NK-92 treated with Interleukin-12 subunit alpha and Interleukin-12 subunit beta, amount 100 ng/mL, for 24 hours (cell line): ENCODE results near the gene MEGF10.

Experiments
- DNase-seq: peaks from one replicate; lab custom pipeline; 2025; lab: John Stamatoyannopoulos, UW

The MEGF10 gene

DNA sequence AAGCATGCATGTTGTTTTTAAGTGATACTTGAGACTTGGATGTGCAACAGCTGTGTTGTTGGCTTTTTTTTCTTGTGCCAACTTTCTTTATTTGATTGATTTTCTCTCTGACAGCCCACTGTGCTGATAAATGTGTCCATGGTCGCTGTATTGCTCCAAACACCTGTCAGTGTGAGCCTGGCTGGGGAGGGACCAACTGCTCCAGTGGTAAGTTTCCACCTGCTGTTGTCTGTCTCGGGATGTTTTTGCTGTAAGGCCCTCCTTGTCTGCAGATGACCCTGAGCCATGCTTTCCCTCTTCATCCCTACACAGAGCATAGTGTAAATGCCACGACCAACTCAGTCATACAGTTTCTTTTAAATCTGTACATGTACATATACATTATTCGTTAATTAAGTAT is 79.2 kb downstream of the MEGF10 start:
- DNase-seq = no peak

DNA sequence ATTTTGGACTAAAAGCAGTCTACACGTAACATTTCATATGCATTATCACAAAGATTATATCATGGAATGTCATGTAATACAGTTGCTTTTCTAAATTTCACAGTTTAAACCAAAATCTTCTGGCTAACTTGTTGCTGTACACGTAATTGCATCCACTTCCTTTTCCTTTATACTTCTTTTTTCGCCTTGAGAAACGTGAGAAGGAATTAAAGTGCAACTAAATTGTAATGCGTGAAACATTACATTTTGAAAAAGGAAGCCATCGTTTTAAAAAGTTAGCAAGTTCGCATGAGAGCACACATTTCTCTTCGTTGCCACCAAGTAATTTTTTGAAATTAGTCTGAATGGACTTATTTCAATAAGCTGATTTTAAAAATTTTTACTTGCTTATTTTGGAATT is 80.0 kb downstream of the MEGF10 start:
- no peak for DNase-seq

DNA sequence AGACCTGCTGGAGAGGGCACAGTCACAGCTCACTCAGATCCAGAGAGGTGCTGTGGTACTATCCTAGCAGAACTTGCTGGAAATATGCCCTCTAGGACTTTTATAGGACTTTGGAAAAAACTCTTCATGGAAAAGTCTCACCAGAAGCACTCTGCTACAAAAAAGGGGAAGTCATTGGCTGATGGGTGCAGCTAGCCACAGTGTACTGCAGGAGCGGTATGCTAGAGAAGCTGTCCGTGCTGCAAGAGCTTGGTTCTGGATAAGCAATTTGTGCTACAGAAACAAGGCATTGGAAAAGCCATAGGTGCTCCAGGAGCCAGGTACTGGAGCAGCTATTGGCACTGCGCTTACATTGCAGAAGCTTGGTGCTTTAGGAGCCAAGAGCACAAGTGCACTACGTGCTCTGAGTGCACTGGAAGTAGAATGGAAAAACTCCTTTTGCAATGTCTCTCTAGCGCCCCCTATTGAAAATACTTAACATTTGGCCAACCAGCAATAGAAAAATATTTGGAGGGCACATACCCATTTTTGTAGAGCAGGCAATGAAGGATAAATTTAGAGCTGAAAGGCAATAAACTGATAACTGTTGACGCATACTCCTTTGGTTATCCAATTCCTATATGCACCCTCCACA is 83.4 kb downstream of the MEGF10 start:
- no peak for DNase-seq

DNA sequence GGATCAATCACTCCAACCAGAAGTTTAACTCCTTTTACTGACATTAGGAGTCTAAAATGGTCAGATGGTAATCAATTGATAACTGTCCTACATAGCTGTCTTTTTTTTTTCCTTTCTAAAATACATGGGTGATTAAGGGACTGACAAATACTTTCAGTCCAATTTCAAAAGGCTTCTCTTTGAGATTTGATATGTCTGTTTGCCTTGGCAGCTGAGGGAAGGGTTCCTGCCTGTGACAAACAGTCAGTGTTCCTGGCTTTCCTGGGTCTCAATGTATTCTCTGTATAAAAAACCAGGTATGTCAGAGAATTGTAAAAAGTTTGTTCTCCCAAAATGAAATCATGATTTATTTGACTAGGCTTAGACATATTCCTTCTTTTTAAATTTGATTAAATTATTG is 84.5 kb downstream of the MEGF10 start:
- no peak for DNase-seq

DNA sequence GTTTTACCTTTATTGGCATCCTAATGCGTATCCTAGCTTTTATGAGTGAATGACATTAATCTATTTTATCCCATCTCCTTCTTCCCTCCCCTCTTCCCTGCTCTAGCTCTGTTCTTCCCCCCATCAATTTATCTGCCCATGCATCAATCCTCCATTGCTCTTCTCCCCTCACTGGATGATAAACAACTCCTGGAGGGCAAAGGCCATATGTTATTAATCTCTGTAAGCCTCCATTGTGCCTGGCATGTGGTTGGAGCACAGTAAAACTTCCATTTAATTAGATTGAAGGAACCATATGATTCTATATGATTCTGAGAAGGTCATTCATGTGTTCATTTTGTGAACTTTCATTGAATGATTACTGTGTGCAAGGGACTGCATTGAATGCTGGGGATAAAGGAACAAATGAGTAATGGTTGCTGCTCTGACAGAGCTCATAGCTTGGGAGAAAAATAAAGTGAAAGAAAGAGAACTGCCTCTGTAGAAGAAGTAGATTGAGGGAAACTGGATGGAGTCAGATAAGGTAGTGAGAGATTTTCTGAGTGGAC is 85.0 kb downstream of the MEGF10 start:
- DNase-seq = no peak

DNA sequence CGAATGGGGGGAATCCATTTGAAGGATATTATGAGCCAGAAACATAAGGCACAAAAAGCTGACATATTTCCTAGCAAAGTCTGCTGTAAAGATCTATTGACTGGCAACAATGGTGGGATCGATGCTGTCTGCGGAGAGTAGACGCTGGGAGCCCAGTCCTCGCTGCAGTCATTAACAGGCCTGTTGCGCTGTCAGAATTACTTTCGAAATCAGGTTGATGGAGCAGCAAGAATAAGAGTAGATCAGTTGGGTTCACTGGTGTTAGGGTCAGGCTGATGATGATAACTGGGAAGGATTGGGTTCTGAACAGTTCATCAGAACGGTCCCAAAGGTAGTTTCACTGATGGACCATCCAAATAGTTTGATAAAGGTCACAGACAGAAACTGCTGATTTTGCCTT is 87.1 kb downstream of the MEGF10 start:
- DNase-seq = no peak

DNA sequence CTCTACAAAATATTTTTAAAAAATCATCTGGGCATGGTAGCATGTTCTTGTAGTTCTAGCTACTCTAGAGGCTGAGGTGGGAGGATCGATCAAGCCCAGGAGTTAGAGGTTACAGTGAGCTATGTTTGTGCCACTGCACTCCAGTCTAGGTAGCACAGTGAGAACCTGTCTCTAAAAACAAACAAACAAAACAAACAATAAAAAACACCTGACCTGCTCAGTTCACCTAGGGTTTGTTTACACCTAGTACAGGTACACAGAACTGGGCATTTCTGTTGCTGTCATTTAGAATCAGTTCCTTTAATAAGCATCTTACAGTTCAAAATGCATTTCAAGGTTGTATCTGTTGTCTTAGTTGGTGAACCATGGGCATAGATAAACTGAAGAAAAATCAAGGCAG is 95.3 kb downstream of the MEGF10 start:
- no peak for DNase-seq

DNA sequence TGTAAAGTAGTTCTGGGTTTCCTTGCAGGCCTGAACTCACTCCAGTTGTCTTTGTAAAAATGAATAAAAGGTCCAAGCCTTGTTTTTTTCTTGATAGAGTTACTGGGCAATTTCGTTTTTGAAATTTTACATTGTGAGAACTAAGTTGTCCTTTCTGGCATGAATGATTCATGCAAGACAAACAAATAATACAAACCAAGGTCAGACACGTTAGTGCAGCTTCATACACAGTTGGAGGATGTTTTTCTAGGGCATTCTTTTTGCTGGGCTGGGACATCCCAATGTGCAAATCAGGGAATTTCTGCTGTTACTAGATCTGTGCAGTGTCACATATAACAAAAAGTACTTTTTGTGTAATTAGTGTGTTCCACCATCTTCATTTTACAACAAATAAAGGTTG is 96.0 kb downstream of the MEGF10 start:
- DNase-seq = no peak

DNA sequence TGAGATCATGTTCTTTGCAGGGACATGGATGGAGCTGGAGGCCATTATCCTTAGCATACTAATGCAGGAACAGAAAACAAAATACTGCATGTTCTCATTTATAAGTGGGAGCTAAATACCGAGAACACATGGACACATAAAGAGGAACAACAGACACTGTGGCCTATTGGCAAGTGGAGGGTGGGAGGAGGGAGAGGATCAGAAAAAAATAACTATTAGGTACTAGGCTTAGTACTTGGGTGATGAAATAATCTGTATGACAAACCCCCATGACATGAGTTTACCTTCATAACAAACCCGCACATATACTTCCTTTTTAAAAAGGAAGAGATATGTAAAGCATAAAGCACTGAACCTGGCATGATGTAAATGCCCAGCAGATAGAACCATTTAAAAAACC is 99.0 kb downstream of the MEGF10 start:
- no peak for DNase-seq

DNA sequence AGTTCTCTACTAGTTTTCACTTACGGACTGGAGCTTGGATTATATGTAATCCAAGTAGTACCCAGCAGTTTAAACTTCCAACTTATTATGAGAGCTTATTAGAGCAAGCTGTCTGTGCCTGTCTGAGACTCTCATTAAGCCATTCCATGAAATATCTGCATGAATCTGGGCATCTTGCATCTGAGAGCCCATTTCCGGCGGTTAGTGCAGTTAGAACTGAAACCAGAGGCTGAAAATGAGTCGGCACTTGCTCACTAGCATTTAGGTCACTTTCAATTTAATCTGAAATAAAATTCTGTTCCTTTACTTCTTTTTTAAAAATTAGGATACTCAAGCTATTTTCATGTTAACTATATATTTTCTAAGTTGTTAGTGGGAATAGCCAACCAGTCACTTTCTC is 102.2 kb downstream of the MEGF10 start:
- DNase-seq = no peak

DNA sequence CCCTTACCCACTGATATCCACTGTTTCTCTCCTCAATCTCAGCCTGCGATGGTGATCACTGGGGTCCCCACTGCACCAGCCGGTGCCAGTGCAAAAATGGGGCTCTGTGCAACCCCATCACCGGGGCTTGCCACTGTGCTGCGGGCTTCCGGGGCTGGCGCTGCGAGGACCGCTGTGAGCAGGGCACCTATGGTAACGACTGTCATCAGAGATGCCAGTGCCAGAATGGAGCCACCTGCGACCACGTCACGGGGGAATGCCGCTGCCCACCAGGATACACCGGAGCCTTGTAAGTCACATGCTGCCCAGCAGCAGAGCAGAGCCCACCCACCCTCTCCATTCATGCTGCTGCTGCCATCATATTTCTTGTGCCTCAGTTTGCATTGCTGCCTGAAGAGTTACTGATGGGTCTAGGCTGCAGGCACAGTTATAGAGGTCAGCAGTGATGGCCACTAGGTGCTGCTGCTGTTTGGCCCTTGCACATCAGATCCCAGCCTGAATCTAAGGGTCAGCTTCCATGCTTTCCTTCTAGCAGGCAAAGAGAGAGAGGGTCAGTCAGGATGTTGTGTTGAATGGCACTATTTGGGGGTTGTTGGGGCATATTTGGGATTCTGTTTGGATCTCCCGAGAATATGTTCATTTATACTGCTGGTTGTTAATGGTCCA is 106.0 kb downstream of the MEGF10 start:
- no peak for DNase-seq

DNA sequence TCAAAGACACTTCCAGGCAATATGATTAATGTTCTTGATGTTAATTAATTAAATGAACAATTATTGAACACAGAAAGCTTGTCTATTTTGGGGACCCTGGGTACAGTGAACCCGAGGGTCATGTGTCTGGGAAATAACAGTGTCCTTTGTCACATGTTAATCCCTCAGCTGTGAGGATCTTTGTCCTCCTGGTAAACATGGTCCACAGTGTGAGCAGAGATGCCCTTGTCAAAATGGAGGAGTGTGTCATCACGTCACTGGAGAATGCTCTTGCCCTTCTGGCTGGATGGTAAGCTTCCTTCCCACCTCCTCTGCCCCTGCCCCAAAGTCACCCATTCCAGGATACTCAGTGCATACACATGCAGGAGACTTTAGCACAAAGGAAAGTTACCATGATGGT is 107.9 kb downstream of the MEGF10 start:
- no peak for DNase-seq

DNA sequence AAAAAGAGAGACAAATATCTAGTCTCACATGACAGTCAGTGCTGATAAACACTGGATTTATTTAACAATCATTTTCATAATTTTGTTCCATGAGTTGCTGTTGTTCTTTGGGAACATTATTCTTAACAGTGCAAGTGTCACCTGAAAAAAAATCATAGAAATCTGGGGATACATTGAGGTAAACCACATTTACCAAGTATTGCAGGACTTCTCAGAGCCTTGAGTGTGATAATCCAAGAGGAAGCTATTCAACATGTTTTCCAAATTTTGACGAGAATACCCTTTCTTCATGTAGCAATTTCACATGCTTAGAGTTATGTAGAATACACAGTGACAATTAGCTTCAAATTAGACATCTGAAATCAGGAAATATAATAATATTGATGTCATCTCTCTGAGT is 108.5 kb downstream of the MEGF10 start:
- DNase-seq = no peak

DNA sequence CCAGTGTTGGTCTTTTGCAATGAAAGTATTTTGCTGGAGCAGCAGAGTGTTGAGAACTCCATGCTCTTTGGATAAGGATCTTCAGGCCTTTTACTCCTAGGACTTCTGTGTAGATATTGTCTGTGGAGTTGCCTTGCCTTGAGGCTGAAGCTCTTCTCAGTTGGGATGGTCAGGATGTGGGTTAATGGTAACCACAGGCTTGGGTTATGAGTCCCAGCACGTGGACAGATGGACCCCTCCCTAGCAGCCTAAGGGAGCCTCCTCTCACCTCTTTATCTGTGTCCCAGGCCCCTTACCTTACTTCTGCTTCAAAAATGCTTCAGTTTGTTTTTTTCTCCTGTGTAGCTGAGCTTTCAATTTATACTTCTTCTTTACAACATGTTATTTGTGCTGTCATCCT is 109.9 kb downstream of the MEGF10 start:
- no peak for DNase-seq

DNA sequence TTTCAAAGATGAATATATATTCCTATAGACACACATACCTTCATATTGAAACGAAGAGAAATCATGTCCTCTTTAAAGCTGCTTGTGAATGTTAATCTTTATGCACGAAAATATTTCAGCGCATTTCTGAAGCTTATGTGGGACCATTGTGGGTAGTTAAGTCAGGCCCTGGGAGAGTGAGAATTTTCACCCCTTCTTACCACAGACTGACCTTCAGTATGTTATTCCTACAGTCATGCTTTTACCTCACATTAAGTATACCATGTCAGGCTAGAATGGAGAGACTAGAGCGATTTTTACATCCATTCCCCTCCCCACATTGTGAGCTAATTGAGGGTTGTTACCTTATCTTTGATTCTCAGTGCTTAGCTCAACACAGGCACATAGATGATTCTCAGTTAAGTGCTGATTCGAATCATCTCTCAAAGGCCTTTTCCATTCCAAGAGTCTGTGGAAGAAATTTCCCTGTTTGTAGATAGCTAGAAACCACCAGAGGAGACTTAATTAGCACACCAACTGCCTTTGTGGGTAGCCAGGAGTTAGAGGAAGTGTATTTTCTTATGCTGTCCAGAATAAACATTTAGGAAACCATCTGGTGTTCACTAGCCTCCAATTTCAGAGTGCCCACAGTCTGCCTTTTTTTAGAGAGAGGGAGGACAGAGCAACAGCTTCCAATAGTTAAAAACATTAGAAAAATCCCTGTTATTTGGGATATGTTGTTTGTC is 110.5 kb downstream of the MEGF10 start:
- no peak for DNase-seq

DNA sequence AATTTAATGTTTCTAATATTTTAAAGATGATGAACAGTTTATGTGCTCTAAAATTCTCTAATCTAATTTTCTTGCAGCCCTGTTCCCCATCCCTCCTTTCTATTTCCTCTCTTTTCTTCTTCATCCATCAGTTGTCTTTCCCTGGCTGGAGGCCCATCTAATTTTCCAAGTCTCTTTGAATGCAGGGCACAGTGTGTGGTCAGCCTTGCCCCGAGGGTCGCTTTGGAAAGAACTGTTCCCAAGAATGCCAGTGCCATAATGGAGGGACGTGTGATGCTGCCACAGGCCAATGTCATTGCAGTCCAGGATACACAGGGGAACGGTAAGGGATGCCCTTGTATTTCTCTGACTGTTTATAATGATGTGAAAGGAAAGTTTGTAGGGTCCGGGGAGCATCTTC is 111.8 kb downstream of the MEGF10 start:
- DNase-seq = no peak

DNA sequence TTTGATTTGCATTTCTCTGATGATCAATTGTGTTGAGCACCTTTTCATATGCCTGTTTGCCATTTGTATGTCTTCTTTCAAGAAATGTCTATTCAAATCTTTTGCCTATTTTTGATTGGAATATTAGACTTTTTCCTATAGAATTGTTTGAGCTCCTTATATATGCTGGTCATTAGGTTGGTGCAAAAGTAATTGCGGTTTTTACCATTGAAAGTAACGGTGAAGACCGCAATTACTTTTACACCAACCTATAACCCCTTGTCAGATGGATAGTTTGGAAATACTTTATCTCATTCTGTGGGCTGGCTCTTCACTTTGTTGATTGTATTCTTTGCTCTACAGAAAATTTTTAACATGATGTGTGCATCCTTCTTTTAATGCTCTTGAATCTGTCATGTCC is 113.6 kb downstream of the MEGF10 start:
- no peak for DNase-seq

DNA sequence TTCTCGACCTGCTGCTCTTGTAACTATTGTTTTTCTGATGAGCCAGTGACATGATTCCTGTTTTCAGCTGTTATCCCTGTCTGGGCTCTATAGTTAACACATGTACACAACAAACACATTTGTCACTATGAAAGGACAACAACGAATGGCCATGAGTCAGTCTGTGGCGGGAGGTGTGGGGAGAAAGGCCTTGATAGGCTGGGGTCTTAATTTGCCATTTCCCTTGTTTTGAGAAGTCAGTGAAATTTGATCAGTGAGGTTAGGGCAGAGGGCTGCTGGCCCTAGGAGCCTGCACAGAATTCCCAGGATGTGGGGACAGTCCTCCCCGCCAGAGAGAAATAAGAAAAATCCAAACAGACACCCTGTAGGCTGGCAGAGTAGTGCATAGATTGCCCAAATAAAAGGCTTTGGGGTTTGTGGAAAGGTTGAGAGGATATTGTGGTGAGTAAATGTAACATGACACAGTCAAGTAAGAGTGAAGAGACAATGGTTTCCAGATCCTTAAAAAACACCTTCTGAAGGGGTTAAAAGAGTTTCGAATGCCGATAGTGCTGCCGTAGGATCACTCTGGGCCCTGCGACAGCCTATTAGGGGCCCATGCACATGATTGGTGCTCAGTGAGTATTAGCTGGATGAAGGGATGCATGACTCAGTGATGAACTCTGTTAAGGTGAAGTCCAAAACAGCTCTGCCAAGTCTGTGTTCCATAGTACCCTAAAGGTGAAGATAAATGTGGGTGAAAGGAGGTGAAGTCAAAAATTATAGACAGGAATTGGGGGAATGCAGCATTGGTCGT is 115.9 kb downstream of the MEGF10 start:
- DNase-seq = no peak

DNA sequence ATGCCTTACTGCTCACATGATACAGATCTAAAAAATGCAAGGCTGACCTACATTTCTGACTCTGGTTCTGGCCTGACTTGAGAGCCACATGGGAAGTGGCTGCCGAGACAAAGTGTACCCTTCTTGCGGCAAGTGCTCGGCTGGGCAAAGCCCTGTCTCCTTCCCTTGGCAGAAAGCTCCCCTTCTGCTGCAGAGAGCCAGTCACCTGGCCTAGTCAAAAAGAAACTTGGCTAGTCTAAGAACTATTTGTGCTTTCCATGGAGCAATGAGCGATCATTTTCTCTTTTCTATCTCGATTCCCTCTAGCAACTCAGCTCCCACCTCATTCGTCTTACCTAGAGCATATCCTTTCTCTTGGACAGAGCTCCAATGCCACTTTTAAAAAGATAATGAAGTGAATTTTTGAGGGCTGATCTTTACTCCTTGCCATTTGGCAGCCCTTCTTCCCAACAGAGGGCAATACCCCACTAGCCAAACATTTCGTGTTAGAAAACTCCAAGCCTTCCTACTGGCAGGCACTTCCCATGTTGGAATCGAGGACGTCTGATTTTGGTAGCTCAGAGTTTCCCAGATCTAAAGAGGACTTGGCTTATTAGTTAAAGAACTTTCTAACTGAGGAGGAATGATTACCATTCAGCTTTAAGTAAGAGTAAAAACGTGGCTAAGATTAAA is 118.8 kb downstream of the MEGF10 start:
- DNase-seq = no peak

DNA sequence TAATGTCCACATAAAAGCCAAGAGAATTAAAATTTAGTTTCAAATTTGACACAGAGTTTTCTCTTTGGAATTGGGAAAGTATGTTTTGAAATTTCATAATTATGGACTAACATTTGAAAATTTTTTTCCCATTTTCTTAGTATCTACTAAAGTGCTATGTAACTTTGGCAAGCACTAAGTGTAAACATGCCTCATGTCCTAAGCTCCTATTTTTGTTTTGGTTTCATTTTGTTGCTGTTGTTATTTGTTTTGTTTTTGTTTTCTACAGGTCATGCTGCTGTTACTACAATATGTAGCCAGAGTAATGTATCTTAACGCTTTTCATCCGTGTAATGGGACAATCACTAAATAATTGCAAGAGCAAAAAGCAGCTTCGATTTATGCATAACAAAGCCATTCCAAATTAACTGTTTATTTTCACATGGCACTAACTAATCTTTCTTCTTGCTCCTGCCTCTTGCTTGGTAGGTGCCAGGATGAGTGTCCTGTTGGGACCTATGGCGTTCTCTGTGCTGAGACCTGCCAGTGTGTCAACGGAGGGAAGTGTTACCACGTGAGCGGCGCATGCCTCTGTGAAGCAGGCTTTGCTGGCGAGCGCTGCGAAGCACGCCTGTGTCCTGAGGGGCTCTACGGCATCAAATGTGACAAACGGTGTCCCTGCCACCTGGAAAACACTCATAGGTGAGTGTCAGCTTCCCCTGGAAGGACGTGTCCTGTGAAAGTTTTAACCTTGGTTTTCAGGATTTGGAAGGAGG is 119.5 kb downstream of the MEGF10 start:
- no peak for DNase-seq

DNA sequence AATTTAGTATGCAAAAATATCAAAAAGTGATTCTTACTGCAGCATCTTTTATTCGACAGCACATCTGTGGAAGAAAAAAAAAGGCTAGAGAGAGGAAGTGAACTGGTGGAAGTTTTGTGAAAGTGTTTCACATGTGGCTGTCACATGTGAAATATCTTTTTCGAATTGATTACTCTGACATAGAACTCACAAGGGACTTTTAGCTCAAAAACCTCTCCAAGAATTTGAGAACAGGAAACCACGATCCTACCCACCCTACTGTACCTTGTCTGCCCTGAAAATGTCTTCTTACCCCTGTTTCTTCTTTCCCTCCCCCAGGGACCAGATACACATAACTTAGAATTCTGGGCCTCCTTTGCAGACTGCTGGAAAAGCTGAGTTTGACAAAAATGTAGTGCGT is 120.4 kb downstream of the MEGF10 start:
- DNase-seq = no peak
